Measurements from ENCODE around the gene HIBCH.
A peak's percentile ranks its signal among the peaks of the same experiment; 100 is the strongest.
"Not testable (repeated sequence)": the region's sequence is repeated elsewhere in the genome, so short reads cannot be mapped to it uniquely, and the experiment has no call there.

The HIBCH gene

GRCh38 chr2:190270298-190270697 is 49.3 kb downstream of the HIBCH start:
- no peak for TF ChIP-seq CTCF (IDR thresholded peaks at IDR 0.05; ENCODE audit: control insufficient read depth, extremely low read depth, insufficient read depth)
- DNase-seq (ENCODE audit: low read depth) = peak; percentile 45
- no peak overlapping the region for H3K4me3 ChIP-seq (ENCODE audit: low read depth, low read length)

GRCh38 chr2:190269699-190270098 is 49.9 kb downstream of the HIBCH start:
- not testable (repeated sequence) for DNase-seq (ENCODE audit: low read depth); H3K4me3 ChIP-seq (ENCODE audit: low read depth, low read length)

GRCh38 chr2:190267302-190267701 is 52.3 kb downstream of the HIBCH start:
- DNase-seq (ENCODE audit: low read depth) = no peak
- H3K4me3 ChIP-seq (ENCODE audit: low read depth, low read length) = no peak overlapping the region
- TF ChIP-seq CTCF (IDR thresholded peaks at IDR 0.05; ENCODE audit: control insufficient read depth, extremely low read depth, insufficient read depth) = no peak

DNA sequence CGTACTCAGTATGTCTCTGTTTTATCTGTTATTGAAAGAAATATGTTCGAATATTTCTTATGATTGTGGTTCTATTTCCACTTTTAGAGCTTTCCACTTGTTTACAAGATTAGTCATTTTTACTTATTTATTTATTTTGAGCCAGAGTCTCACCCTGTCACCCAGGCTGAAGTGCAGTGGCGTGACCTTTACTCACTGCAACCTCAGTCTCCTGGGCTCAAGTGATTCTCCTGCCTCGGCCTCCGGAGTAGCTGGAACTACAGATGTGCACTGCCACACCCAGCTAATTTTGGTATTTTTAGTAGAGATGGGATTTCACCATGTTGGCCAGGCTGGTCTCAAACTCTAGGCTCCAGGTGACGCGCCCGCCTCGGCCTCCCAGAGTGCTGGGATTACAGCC is 53.3 kb downstream of the HIBCH start:
- TF ChIP-seq CTCF (IDR thresholded peaks at IDR 0.05; ENCODE audit: control insufficient read depth, extremely low read depth, insufficient read depth) = no peak
- no peak overlapping the region for H3K4me3 ChIP-seq (ENCODE audit: low read depth, low read length)
- no peak for DNase-seq (ENCODE audit: low read depth)

DNA sequence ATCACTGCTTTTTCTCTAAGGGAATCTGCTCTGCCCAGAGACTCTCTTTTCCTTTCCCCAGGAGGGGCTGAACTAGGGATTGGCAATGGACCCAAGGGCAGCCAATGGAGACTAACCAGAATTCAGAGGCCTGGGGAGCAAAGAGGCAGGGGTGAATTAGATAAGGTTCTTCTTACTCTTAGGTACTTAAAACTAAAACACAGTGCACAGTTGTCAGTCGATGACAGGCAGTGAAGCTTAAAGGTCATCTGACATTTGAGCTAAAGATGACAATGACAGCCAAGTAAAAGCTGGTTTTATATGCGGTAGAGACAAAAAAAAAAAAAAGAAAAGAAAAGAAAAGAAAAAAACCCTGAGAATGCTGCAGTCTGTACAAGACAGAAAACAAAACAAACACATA is 57.8 kb downstream of the HIBCH start:
- H3K4me3 ChIP-seq (ENCODE audit: low read depth, low read length) = no peak overlapping the region
- TF ChIP-seq CTCF (IDR thresholded peaks at IDR 0.05; ENCODE audit: control insufficient read depth, extremely low read depth, insufficient read depth) = no peak
- no peak for DNase-seq (ENCODE audit: low read depth)

GRCh38 chr2:190256087-190256486 is 63.5 kb downstream of the HIBCH start:
- H3K4me3 ChIP-seq (ENCODE audit: low read depth, low read length) = no peak overlapping the region
- DNase-seq (ENCODE audit: low read depth) = no peak
- TF ChIP-seq CTCF (IDR thresholded peaks at IDR 0.05; ENCODE audit: control insufficient read depth, extremely low read depth, insufficient read depth) = no peak

DNA sequence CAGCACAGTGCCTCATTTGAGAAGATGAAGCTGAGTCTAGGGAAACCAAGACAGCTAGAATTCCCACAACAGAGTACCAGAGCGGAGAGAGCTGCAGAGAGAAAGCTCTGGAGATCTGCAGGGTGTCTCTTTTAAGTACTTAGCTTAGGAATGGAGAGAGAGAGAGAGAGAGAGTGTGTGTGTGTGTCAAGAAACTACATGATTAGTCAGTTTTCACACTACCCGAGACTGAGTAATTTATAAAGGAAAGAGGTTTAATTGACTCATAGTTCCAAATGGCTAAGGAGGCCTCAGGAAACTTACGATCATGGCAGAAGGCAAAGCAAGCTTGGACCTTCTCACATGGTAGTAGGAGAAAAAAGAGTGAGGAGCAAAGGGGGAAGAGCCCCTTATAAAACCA is 64.0 kb downstream of the HIBCH start:
- no peak for TF ChIP-seq CTCF (IDR thresholded peaks at IDR 0.05; ENCODE audit: control insufficient read depth, extremely low read depth, insufficient read depth)
- H3K4me3 ChIP-seq (ENCODE audit: low read depth, low read length) = no peak overlapping the region
- no peak for DNase-seq (ENCODE audit: low read depth)
